Cardiac muscle cell (in vitro differentiated cells and primary cell): Measurements from ENCODE around the gene ASPRV1. TPM values are rescaled to one million over a fixed set of nuclear protein-coding genes. Genes with fewer than 3 reads are reported as not detected.

Experiments used
- DNase-seq, 2 donors: peaks; one replicate each; pipeline versions ENCODE4 v3.0.0 to v3.0.0-alpha.2; 2010 to 2017; ENCODE audit warnings: low read depth in 1 of 2, low spot score in 1 of 2
- H3K27ac ChIP-seq: fragments of 200-600 bp; sonication (generic); 2 replicates; pipeline ENCODE4 v1.5.1; 2016
- H3K27me3 ChIP-seq: fragments of 200-600 bp; sonication (generic); 2 replicates; pipeline ENCODE4 v1.6.0; 2016; ENCODE audit warnings: control low read depth
- H3K36me3 ChIP-seq: fragments of 200-600 bp; sonication (generic); 2 replicates; pipeline ENCODE4 v1.5.1; 2016; ENCODE audit warnings: control low read depth
- H3K4me1 ChIP-seq: fragments of 200-600 bp; sonication (generic); 2 replicates; pipeline ENCODE4 v1.8.1; 2017; ENCODE audit warnings: low read depth, mild to moderate bottlenecking, mixed run types
- H3K4me3 ChIP-seq: fragments of 200-600 bp; sonication (generic); 2 replicates; pipeline ENCODE4 v1.5.1; 2016; ENCODE audit warnings: mild to moderate bottlenecking
- H3K9me3 ChIP-seq: fragments of 200-600 bp; sonication (generic); 2 replicates; pipeline ENCODE4 v1.5.1; 2017; ENCODE audit warnings: low read depth, mild to moderate bottlenecking, control low read depth
- polyA plus RNA-seq: library from polyadenylated mRNA; unstranded; fragments of >200 nt; fragmentation: Nextera tagmentation; extraction: Ambion mirVana; gene quantifications from 2 replicates; pipeline ENCODE4 v1.2.1, GENCODE V29; 2016
- total RNA-seq: library from RNA; depleted of rRNA; stranded (reverse); fragments of >200 nt; gene quantifications from 2 replicates; pipeline ENCODE4 v1.2.3, GENCODE V29; 2016
- TF ChIP-seq, protein P1 (sequence below): IDR thresholded peaks from 2 replicates; pipeline ENCODE4 v1.5.1; 2012; ENCODE audit warnings: low read depth, mild to moderate bottlenecking, low read length

Gene ASPRV1
- total RNA-seq (3.8 TPM in 2 replicates), polyA plus RNA-seq (1.6 and 4.2 TPM in 2 replicates)

DNA sequence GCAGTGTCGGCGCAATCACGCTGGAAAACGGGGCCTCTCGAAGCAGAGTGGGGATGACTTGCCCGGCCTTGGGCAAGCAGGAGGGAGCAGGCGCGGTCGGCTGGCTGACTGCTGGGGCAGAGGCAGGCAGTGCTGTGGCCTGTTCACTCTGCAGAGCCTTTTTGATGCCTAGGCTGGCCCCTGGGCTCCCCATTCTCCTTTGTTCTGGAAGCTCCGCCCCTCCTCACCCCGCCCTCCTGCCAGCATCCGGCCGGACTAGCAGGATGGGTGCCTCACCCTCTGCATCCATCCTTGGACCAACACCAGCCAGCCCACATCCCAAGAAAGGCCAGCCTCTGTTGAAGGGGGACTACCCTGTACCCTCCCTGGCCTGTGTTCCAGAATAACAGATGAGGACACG lies at the start of gene ASPRV1:
ASPRV1 (minus strand) TSS at position 136 of the 400 bp plus-strand sequence. CDS start 195 bp downstream, outside the sequence.
- Histone ChIP-seq H3K36me3 (no peaks in the 10 kb centered on the region), H3K4me1 (no peaks in the 10 kb centered on the region), H3K27me3 (no peaks in the 10 kb centered on the region), H3K27ac (no peak within 1 kb of the TSS), H3K4me3 (no peak within 1 kb of the TSS), H3K9me3 (no peaks in the 10 kb centered on the region)
- TF ChIP-seq, protein P1, sequence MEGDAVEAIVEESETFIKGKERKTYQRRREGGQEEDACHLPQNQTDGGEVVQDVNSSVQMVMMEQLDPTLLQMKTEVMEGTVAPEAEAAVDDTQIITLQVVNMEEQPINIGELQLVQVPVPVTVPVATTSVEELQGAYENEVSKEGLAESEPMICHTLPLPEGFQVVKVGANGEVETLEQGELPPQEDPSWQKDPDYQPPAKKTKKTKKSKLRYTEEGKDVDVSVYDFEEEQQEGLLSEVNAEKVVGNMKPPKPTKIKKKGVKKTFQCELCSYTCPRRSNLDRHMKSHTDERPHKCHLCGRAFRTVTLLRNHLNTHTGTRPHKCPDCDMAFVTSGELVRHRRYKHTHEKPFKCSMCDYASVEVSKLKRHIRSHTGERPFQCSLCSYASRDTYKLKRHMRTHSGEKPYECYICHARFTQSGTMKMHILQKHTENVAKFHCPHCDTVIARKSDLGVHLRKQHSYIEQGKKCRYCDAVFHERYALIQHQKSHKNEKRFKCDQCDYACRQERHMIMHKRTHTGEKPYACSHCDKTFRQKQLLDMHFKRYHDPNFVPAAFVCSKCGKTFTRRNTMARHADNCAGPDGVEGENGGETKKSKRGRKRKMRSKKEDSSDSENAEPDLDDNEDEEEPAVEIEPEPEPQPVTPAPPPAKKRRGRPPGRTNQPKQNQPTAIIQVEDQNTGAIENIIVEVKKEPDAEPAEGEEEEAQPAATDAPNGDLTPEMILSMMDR = no peak
- no peak for DNase-seq

DNA sequence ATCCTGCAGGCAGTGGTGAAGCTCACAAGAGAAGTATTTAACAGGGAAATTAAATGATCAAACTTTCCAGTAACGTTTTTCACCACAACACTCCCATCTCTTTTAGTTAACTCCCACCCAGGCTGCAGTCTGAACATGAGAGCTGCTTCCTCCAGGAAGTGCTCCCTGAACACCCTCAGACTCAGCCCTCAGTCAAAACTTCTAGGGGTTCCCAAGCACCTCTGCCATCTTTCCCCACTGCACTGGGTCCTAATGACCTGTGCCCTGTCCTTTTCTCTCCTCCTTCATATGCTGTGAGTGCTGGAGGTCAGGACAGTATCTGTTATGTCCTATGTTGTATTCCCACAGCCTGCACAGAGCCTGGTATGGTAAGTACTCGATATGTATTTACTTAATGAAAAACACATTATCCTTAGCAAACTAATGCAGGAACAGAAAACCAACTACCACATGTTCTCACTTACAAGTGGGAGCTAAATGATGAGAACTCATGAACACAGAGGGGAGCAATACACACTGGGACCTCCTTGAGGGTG lies 49.2 kb upstream of the ASPRV1 start:
- Histone ChIP-seq H3K4me1 (no peaks in the 10 kb centered on the region), H3K27ac (no peak overlapping the region), H3K9me3 (no peaks in the 10 kb centered on the region), H3K4me3 (no peak overlapping the region), H3K36me3 (no peaks in the 10 kb centered on the region), H3K27me3 (no peaks in the 10 kb centered on the region)
- TF ChIP-seq, protein P1 = no peak
- no peak for DNase-seq

DNA sequence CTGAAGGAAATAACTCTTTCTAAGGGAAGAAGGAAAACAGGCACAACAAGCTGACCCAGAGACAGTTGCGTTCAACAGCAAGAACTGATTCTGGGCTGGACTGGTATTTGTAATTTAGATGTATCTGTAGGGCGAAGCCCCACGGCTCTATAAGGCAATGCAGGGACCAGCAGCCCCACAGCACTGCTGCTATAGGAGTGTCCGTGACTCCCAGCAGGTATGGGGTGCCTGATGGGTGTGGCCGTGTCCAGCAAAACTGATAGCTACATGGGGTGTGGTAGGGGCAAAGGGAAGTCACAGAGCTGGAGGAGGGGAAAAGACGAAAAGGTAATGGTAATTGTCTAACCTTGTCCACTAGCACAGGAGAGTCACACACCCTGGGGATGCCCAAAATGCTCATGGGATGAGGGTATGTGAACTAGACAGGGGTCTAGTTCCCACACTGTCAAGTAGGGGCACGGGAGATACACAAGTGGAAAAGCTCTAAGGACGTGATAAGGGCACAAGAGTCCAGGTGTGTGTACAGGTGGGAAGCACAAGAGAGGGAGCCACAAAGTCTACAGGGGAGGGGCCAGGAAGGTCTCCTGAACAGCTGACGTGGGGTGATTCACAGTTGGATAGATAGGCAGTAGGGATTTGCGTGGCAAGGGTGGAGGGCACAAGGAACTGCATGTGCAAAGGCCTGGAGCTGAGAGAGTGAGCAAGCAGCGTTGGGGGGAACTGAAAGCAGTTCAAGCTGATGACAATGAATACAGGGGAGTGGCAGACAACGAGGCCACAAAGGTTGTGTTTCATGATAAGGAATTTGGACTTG lies 48.5 kb upstream of the ASPRV1 start:
- Histone ChIP-seq H3K4me3 (no peak overlapping the region), H3K4me1 (no peaks in the 10 kb centered on the region), H3K27ac (no peak overlapping the region), H3K9me3 (no peaks in the 10 kb centered on the region), H3K36me3 (no peaks in the 10 kb centered on the region), H3K27me3 (no peaks in the 10 kb centered on the region)
- peak in 1 of 2 donors; percentile 8 for DNase-seq
- TF ChIP-seq, protein P1 = no peak

DNA sequence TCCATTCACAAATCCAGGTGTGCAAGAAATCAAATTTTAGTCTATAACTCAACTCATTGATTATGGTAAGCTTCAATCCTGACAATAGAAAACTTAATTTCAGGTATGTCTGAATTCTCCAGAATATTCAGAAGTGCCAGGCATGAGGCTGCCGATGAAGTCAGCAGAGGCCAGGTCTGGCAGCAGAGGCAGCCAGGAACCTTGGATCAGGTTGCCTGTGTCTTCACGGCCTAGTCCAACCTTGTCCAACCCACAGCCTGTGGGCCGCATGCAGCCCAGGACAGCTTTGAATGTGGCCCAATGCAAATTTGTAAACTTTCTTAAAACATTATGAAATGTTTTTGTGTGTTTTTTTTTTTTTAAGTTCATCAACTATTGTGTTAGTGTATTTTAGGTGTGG lies 46.9 kb upstream of the ASPRV1 start:
- Histone ChIP-seq H3K4me3 (no peak overlapping the region), H3K27ac (no peak overlapping the region), H3K9me3 (no peaks in the 10 kb centered on the region), H3K4me1 (no peaks in the 10 kb centered on the region), H3K27me3 (no peaks in the 10 kb centered on the region), H3K36me3 (no peaks in the 10 kb centered on the region)
- TF ChIP-seq, protein P1 = no peak
- DNase-seq = no peak

DNA sequence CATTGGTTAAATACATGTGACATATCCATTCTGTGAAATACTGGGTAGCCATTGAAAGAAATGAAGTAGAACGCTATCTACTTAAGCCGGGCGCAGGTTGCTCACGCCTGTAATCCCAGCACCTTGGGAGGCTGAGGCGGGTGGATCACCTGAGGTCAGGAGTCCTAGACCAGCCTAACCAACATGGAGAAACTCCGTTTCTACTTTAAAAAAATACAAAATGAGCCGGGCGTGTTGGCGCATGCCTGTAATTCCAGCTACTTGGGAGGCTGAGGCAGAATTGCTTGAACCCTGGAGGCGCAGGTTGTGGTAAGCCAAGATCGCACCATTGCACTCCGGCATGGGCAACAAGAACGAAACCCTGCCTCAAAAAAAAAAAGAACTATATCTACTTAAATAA lies 45.7 kb upstream of the ASPRV1 start:
- Histone ChIP-seq H3K9me3 (no peaks in the 10 kb centered on the region), H3K36me3 (no peaks in the 10 kb centered on the region), H3K4me3 (no peak overlapping the region), H3K27me3 (no peaks in the 10 kb centered on the region), H3K27ac (no peak overlapping the region), H3K4me1 (no peaks in the 10 kb centered on the region)
- no peak for DNase-seq
- TF ChIP-seq, protein P1 = no peak
